ENCODE measurements around the gene NRBF2.

GRCh38 chr10:63093227-63093626, 39.9 kb upstream of the NRBF2 start:
- no peak for TF ChIP-seq CTCF (conservative IDR thresholded peaks at IDR 0.05; ENCODE audit: low read depth, low read length)
- no peak for TF ChIP-seq EZH2 (IDR thresholded peaks at IDR 0.05; ENCODE audit: borderline replicate concordance, low read depth, low read length, poor library complexity, severe bottlenecking)
